Esophagus muscularis mucosa (tissue), 4 donors: ENCODE measurements around the gene HEMGN. TPM values are rescaled to one million over a fixed set of nuclear protein-coding genes. Genes with fewer than 3 reads are reported as not detected.
A peak's percentile ranks its signal among the peaks of the same experiment; 100 is the strongest.

Experiments
- DNase-seq: peaks from one replicate; pipeline ENCODE4 v3.0.0-alpha.2; 2017; ENCODE audit errors: extremely low spot score
- H3K27ac ChIP-seq, 4 donors: fragments of 200-600 bp; sonication (generic); replicated peaks in 1 of 4; 1 replicate in 3 of 4; 2 replicates in 1 of 4; pipeline ENCODE4 v1.5.1; 2016 to 2019; ENCODE audit warnings: mild to moderate bottlenecking in 1 of 4
- H3K27me3 ChIP-seq, 4 donors: fragments of 200-600 bp; sonication (generic); one replicate each; pipeline versions ENCODE4 v1.5.1 to v1.6.0; 2016 to 2019
- H3K36me3 ChIP-seq, 4 donors: fragments of 200-600 bp; sonication (generic); one replicate each; pipeline ENCODE4 v1.5.1; 2016 to 2019
- H3K4me1 ChIP-seq, 4 donors: fragments of 200-600 bp; sonication (generic); one replicate each; pipeline ENCODE4 v1.5.1; 2016 to 2019
- H3K4me3 ChIP-seq, 4 donors: fragments of 200-600 bp; sonication (generic); 1 replicate in 2 of 4; 2 replicates in 2 of 4; pipeline ENCODE4 v1.5.1; 2016 to 2019; ENCODE audit warnings: mild to moderate bottlenecking in 4 of 4, moderate library complexity in 1 of 4
- H3K9me3 ChIP-seq, 4 donors: fragments of 200-600 bp; sonication (generic); 1 replicate in 3 of 4; 2 replicates in 1 of 4; pipeline ENCODE4 v1.5.1; 2016 to 2019
- CTCF ChIP-seq, 3 experiments: fragments of 200-600 bp in 2 of 3; fragments of 450-650 bp in 1 of 3; sonication (generic) in 2 of 3; IDR thresholded peaks; one replicate each; pipeline ENCODE4 v1.5.1; 2017 to 2019; ENCODE audit warnings: antibody characterized with exemption in 3 of 3, mild to moderate bottlenecking in 2 of 3, moderate library complexity in 1 of 3
- EP300 ChIP-seq: sonication (generic); formaldehyde crosslinking; IDR thresholded peaks from one replicate; pipeline ENCODE4 v1.6.1; 2017; ENCODE audit warnings: antibody characterized with exemption
- POLR2A ChIP-seq: fragments of 450-650 bp; IDR thresholded peaks from one replicate; pipeline ENCODE4 v1.6.1; 2017; ENCODE audit warnings: antibody characterized with exemption, moderate library complexity, mild to moderate bottlenecking, low read depth
- POLR2AphosphoS5 ChIP-seq, 2 donors: sonication (generic); formaldehyde crosslinking; IDR thresholded peaks; one replicate each; pipeline ENCODE4 v1.6.1; 2017; ENCODE audit warnings: antibody characterized with exemption in 2 of 2
- WGBS: methylation state at CpG from one replicate; pipeline ENCODE4 v1.1.5; 2018; 5-methylcytosine and 5-hydroxymethylcytosine counted together
- intact Hi-C: fragments of 100-400 bp; cut with DNase I; formaldehyde crosslinking; loops from one replicate; pipeline ENCODE4 v1.15.1; 2023
- total RNA-seq, 4 donors: library from RNA; depleted of rRNA; stranded (reverse); fragments of >200 nt; gene quantifications; one replicate each; pipeline versions ENCODE4 v1.1.0 to v1.2.1, GENCODE V29; 2016

HEMGN gene
- total RNA-seq, 4 donors from 2014 or later = 1.2 TPM; not detected in 3

GRCh38 chr9:97921959-97922724 is 15.8 kb downstream of the HEMGN start, which contains the start of gene TRMO:
Gene TRMO, minus strand, starts transcription at chr9:97922500. Its CDS starts 7 bp downstream, at chr9:97922493.
- Histone ChIP-seq H3K4me3 (peak within 1 kb of the TSS; percentile 69 to 81 (median 72)), H3K9me3 (no peaks in the 10 kb centered on the region), H3K36me3 (no peaks in the 10 kb centered on the region), H3K4me1 (peaks cover 16 to 47% (median 27%) of the 10 kb centered on the region in 4 donors), H3K27ac (peak within 1 kb of the TSS; percentile 95 to 99 (median 96)), H3K27me3 (peaks cover 0 to 7% (median 0%) of the 10 kb centered on the region in 4 donors)
- peak; percentile 100 for DNase-seq
- under 1% methylated on average over 18 of the region's 54 CpGs for WGBS
- TF ChIP-seq CTCF (IDR thresholded peaks at IDR 0.05) (peak; percentile 58 to 75 (median 64)), EP300 (no peak), POLR2AphosphoS5 (IDR thresholded peaks at IDR 0.05) (peak; percentile 96 to 98), POLR2A (peak; percentile 64)
- intact Hi-C loops = loop anchor here (2.0 to 10.0 kb wide), 3 partner anchors 63 to 873 kb away; partner anchors contain the start of gene ANKS6

DNA sequence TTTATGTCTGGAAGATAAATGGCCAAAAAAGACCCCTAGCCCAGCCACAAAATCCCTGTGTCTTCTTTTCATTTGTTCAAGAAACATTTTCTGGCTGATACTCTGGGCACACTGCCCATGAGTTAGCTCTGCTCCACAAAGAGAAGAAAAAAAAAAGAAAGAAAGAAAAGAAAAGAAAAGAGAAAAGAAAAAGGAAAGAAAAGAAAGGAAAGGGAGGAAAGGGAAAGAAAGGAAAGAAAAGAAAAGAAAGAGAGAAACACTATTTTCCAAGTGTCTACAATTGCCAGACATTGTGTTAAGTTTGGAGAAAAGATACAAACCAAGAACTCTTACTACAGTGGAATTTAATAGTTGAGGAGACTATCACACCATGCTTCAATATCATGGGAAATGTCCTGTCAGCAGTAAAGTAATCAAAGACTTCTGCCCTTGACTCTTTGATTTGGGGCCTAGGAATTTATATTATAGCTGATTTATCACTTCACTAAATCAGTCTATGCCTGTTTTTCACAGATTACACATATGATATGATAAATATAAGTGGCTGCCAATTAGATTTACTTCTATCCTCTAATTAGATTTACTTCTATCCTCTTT is 18.7 kb downstream of the HEMGN start:
- H3K27ac ChIP-seq = no peak overlapping the region
- intact Hi-C loops = no loop called here
- TF ChIP-seq POLR2AphosphoS5 (IDR thresholded peaks at IDR 0.05) (no peak), POLR2A (no peak)

DNA sequence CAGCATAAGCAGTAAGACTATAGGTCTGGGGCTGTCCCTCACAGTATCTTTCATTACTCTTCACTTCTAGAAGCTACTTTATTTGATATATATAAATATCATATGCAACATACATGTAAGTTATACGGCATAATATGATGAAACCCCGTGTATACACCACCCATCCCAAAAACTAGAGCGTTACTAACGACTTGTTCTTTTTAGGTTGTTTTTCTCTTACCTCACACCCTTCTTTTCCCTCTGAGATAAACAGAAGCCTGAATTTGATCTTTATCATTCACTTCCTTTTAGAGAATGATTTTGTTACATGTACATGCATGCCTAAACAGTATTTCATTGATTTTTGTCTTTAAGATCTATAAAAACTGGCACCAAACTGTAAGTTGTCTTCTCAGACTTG is 19.4 kb downstream of the HEMGN start:
- 79% methylated on average over 4 of the region's 4 CpGs for WGBS
- Histone ChIP-seq H3K36me3 (peaks cover 0 to 28% (median 15%) of the 10 kb centered on the region in 4 donors), H3K9me3 (no peaks in the 10 kb centered on the region), H3K4me3 (no peak overlapping the region), H3K27me3 (no peaks in the 10 kb centered on the region), H3K27ac (no peak overlapping the region), H3K4me1 (peaks cover 16 to 40% (median 24%) of the 10 kb centered on the region in 4 donors)
- intact Hi-C loops = no loop called here
- DNase-seq = no peak
- TF ChIP-seq POLR2A = no peak
- TF ChIP-seq CTCF (IDR thresholded peaks at IDR 0.05) = no peak
- no peak for TF ChIP-seq EP300
- no peak for TF ChIP-seq POLR2AphosphoS5 (IDR thresholded peaks at IDR 0.05)

More for the DNA sequence above, 18.7 kb downstream of the HEMGN start:
- Histone ChIP-seq H3K4me3 (no peak overlapping the region), H3K4me1 (peaks cover 16 to 47% (median 27%) of the 10 kb centered on the region in 4 donors), H3K36me3 (peaks cover 0 to 20% (median 14%) of the 10 kb centered on the region in 4 donors), H3K9me3 (no peaks in the 10 kb centered on the region), H3K27me3 (no peaks in the 10 kb centered on the region)
- no peak for DNase-seq

DNA sequence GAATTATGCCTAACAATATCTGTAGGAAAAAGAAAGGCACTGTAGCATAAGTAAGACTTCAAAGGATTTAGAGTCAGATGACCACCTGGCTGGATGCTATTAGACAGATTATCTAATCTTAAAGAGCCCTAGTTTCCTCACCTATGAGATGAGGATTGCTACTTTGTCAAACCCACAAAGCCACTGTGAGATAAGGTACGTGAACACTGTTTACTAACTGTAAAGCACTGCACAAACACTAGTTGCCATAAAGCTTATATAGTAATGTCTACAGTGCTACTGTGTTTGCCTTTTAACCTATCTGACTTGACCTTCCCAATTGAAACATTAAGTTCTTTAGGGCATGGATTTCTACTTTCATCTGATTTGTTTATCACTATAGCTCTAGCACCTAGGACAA is 26.0 kb downstream of the HEMGN start:
- WGBS = 94% methylated on average over 1 of the region's 1 CpG
- intact Hi-C loops = no loop called here
- Histone ChIP-seq H3K4me3 (no peak overlapping the region), H3K27me3 (no peaks in the 10 kb centered on the region), H3K36me3 (peaks cover 26 to 94% (median 72%) of the 10 kb centered on the region in 4 donors), H3K27ac (no peak overlapping the region), H3K4me1 (peaks cover 4 to 23% (median 10%) of the 10 kb centered on the region in 4 donors), H3K9me3 (no peaks in the 10 kb centered on the region)
- no peak for DNase-seq
- no peak for TF ChIP-seq POLR2A
- TF ChIP-seq POLR2AphosphoS5 (IDR thresholded peaks at IDR 0.05) = no peak

- peaks cover 26 to 95% (median 73%) of the 10 kb centered on the region in 4 donors for H3K36me3 ChIP-seq
- peaks cover 4 to 27% (median 11%) of the 10 kb centered on the region in 4 donors for H3K4me1 ChIP-seq
- no peak overlapping the region for H3K4me3 ChIP-seq
- 91% methylated on average over 2 of the region's 2 CpGs for WGBS
- intact Hi-C loops = no loop called here
- H3K27ac ChIP-seq = no peak overlapping the region
- H3K9me3 ChIP-seq = no peaks in the 10 kb centered on the region
- TF ChIP-seq CTCF (IDR thresholded peaks at IDR 0.05) (no peak), POLR2AphosphoS5 (IDR thresholded peaks at IDR 0.05) (no peak), EP300 (no peak), POLR2A (no peak)
- DNase-seq = no peak
- H3K27me3 ChIP-seq = no peaks in the 10 kb centered on the region
These were observed 26.4 kb downstream of the HEMGN start for GRCh38 chr9:97911528-97911927.
